ENCODE measurements around the gene PPP2R1A. TPM values are rescaled to one million over a fixed set of nuclear protein-coding genes. Genes with fewer than 3 reads are reported as not detected.
"Not testable (repeated sequence)": the region's sequence is repeated elsewhere in the genome, so short reads cannot be mapped to it uniquely, and the experiment has no call there.

PPP2R1A gene
- polyA plus RNA-seq, 3 donors: 435 to 499 (median 492) TPM

DNA sequence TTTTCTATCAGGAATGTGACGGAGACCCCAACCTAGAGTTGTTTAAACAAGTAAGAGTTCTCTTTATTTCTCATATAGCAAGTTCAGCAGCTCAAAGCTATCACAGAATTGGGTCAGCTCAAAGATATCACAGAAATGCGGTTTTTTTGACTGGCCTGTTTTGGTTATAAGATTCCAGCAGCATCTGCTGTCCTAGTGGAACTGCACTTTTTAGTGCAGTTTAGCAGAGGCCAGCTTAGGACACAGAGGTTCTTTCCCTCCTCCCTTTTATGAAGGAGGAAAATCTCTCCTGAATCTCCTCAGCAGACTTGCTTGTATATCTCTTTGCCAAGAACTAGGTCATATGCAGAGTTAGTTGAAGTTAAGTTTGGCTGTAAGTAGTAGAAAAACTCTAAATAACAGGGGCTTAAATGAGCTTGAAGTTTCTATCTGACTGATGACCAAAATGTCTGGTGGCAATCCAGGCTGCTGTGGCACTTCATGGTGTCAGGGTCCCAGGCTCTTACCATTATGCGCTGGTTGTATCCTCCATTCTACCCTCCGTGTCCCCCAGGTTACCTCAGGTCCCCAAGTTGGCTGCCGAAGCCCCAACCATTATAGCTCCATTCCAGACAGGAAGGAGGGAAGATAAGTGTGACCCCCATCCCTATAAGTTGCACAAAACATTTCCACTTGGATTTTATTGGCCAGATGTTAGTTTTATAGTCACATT lies 6.6 kb downstream of the PPP2R1A start:
- no peak for DNase-seq

DNA sequence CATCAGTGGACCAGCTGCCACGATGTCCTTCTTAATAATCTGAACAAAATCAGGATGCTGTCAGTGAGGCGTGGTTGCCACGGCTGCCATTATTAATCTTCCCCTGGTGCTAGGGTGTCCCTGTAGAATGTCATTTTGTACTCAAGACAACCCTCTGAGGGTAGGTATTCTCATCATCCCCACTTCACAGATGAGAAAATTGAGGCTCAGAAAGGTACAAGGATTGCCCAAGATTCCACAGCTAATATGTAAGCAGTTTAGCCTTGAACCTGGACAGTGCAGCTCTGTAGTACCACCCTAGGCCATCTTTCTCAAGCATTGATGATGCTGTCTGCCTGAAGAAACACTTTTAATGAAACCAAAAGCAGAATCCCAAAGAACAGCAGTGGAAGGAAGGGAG lies 8.1 kb downstream of the PPP2R1A start:
- DNase-seq: no peak

DNA sequence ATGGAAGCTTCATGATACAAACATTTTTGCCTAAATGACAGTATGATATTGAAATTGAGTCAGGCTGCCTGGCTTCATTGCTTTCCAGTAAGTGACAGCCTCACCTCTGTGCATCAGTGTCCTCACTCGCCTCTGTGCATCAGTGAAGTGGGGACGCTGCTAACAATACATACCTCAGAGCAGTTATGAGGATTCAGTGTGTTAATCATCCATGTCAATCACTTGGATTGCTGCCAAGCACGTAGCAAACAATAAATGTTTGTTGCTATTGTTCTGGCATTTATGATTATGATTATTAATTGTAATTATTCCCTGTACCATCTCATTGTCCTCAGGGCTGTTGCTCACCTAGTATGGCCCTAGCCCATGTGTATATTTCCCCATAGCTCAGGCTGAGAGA lies 8.8 kb downstream of the PPP2R1A start:
- no peak for DNase-seq

DNA sequence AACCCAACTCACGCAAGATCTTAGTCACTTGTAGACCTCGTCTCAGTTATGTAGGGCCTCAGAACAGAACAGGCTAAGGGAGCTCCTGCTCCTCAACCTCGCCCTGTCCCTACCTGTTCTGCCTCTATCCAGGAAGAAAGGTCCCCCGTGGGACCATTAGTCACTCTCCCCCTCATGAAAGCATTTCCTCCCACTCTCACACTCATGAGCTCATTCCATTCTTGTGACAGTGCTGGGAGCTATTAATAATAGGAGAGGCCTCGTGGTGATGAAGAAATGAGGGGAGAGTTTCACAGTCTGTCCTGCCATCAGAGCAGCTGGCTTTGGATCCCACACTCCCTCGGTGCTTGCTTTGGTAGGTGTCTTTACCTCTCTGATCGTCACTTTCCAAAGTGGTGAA lies 10.2 kb downstream of the PPP2R1A start:
- no peak for DNase-seq

DNA sequence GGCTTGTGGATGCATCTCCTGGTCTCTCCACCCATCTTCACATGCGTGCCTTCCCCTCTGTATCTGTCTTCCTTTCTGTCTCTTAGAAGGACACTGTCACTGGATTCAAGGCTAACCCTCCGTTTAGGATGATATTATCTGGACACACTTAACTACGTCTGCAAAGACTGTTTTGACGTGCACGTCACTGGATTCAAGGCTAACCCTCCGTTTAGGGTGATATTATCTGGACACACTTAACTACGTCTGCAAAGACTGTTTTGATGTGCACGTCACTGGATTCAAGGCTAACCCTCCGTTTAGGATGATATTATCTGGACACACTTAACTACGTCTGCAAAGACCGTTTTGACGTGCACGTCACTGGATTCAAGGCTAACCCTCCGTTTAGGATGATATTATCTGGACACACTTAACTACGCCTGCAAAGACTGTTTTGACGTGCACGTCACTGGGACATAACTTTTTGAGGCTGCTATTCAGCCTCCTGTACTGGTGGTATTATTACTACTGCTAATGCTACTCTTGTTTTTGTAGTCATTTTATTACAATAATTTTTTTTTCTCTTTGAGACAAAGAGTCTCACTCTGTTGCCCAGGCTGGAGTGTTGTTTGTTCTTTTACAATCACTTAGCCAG lies 11.0 kb downstream of the PPP2R1A start:
- not testable (repeated sequence) for DNase-seq

DNA sequence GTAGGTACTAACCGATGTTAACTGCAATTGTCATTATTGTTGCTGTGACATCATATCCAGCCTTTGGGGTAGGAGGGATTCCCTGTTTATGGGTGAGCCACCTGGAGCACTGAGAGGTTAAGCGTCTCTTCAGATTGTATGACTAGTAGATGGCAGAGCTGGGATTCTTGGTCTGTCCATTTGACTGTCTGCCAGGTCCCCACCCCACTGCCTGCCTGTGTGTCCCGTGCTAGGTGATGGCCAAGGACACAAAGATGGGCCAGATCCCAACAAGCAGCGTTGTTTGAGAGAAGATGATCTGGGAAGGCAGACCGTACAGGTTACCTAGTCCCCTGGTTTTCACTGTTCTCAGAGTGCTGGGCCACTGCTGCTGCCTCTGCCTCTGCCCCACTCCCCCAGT lies 16.6 kb downstream of the PPP2R1A start:
- DNase-seq: no peak

DNA sequence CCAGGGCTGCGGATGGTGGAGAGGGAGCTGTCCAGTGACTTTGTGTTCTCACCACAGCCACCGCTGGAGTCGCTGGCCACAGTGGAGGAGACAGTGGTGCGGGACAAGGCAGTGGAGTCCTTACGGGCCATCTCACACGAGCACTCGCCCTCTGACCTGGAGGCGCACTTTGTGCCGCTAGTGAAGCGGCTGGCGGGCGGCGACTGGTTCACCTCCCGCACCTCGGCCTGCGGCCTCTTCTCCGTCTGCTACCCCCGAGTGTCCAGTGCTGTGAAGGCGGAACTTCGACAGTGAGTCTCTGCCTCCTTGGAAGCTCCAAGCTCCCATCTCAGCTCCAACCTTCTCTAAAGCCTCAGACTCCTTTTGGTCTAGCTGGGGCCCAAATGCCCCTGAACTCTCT lies 21.4 kb downstream of the PPP2R1A start:
- no peak for DNase-seq

DNA sequence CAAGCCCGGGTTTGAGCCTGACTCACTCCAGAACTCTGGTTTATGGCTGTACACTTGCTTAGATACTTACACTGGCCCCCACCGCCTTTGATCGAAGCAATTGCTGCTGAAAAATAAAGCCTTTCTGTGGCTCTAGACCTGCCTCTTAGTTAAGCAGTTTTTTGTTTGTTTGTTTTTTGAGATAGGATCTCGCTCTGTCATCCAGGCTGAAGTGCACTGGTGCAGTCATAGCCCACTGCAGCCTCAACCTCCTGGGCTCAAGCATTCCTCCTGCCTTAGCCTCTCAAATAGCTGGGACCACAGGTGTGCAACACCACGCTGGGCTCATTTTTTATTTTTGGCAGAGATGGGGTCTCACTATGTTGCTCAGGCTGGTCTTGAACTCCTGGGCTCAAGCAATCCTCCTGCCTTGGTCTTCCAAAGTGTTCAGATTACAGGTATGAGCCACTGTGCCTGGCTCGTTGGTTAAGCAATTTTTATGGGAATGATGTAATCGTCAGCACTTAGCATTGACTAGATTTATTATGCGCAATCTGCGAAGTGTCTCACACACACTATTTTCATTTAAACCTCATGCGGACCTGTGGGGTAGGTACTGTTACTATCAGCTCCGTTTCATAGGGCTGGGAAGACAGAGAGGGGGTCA lies 22.2 kb downstream of the PPP2R1A start:
- no peak for DNase-seq

DNA sequence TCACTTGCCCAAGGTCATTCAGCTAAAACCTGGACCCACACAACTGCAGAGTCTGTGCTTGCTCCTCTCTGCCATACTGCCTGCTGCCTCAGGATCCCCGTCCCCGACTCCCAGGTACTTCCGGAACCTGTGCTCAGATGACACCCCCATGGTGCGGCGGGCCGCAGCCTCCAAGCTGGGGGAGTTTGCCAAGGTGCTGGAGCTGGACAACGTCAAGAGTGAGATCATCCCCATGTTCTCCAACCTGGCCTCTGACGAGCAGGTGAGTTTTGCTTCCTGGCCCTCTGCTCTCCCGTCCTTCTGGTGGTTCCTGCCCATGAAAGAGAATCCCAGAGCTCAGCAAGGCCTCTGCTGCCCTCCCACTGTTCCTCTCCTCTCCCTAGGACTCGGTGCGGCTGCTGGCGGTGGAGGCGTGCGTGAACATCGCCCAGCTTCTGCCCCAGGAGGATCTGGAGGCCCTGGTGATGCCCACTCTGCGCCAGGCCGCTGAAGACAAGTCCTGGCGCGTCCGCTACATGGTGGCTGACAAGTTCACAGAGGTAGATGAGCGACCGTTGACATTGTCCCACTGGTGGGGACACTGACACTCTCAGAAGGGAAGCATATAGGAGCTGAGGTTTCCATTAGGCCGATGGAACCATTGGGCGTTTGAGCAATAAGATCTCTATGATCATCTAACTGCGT lies 22.9 kb downstream of the PPP2R1A start:
- DNase-seq: no peak

DNA sequence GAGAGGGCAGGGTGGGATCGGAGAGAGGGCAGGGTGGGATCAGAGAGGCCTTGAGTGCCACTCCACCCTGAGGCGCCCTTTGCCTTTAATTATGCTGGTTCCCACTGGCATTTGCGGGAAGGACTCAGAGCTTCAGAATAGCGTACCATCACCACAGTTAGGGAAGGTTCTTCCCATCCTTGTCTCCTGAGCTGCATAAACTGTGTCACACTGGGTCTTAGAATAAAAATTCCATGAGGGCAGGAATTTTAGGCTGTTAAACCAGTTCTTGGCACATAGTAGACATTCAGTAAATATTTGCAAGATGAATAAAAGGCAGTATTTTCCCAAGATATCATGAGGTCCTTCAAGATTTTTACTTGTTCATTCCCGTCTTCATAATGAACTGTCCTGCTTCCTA lies 24.4 kb downstream of the PPP2R1A start:
- DNase-seq: no peak

DNA sequence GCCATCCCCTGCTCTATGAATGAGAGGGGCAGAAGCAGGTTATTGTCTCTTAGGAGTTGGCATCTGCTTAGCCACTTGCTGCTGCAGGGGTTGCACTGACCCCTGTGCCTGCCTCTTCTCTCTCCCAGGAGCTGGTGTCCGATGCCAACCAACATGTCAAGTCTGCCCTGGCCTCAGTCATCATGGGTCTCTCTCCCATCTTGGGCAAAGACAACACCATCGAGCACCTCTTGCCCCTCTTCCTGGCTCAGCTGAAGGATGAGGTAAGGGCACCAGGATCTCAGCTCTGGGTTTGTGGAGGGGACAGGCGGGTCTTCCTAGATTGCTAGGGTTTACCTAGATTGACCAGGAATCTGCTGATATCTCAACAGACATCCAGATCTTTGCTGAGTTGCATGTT lies 26.5 kb downstream of the PPP2R1A start:
- DNase-seq: no peak

DNA sequence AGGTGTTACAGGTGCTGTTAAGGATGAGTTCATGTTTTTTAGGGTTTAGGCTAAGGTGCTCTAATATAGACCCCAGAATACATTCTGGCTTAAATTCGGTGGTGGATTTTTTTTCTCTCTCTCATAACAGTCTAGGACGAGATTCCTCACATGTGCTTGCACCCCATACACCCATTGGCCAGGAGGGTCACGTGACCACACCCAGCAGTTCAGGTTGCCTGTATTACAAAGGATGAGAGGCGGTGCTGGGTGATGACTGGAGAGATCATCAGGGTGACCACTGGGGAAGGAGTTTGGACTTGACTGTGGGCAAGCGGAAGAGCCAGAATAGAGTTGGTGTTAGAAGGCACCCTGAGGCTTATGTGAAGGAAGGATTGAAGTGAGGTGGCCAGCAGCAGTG lies 27.7 kb downstream of the PPP2R1A start:
- no peak for DNase-seq

DNA sequence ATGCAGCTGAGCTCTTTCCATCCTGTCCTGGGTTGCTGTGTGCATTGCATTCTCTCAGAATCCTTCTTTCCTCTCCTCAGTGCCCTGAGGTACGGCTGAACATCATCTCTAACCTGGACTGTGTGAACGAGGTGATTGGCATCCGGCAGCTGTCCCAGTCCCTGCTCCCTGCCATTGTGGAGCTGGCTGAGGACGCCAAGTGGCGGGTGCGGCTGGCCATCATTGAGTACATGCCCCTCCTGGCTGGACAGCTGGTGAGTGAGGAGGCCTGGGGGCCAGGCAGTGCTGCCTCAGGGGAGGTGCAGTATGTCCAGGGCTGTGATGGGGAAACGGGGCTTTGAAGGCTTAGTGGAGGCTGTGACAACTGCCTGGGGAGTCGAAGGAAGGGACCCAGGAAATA lies 29.8 kb downstream of the PPP2R1A start:
- no peak for DNase-seq

DNA sequence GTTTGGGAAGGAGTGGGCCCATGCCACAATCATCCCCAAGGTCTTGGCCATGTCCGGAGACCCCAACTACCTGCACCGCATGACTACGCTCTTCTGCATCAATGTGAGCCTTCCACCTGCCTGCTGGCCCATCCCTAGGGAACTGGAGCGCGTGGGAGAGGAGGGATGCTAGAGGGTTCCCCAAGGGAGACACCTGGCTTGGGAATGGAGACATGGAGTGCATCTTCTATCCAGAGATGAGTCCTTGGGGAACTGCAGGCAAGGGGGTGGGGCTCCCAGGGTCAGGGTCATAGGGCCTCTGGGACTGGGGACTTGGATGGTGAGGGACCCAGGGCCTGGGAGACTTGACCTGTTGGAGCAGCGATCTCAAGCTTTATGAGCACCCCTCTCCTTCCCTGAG lies 31.2 kb downstream of the PPP2R1A start:
- no peak for DNase-seq

DNA sequence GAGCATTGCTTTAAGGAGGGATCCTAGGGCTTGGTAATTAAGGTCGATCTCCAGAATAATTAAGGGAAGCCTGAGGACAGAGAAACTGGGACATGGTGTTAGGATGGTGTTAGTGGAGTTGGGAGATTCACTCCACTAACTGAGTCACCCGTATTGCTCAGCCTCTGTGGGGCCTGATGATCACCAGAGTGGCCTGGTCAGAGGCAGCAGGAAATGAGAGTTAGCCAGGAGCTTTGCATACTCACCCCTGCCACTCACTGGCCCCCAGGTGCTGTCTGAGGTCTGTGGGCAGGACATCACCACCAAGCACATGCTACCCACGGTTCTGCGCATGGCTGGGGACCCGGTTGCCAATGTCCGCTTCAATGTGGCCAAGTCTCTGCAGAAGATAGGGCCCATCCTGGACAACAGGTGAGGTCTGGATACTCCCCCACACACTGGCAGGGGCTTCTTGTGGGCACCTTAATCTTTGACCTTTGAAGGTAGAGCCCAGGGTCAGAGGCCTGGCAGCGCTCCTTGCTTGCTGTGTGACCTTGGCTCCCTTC lies 32.1 kb downstream of the PPP2R1A start:
- DNase-seq: no peak

DNA sequence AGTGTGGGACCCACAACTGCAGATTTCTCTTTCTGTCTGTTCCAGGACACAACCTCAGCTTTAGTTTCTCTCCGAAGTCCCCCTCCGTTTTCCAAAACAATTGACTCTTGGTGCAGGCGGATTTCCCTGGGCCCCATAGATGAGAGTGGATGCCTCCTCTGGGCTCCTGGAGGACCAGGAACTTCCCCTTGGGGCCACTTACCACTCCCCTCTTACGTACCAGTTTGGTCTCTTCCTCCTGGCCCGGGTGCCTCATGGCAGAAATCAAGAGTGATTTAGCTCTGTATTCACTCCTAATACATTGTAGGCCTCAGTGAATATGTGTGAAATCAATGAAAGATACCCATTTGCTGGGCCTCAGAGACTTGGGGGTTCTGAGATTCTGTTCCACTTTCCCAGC lies 34.4 kb downstream of the PPP2R1A start:
- DNase-seq: no peak

DNA sequence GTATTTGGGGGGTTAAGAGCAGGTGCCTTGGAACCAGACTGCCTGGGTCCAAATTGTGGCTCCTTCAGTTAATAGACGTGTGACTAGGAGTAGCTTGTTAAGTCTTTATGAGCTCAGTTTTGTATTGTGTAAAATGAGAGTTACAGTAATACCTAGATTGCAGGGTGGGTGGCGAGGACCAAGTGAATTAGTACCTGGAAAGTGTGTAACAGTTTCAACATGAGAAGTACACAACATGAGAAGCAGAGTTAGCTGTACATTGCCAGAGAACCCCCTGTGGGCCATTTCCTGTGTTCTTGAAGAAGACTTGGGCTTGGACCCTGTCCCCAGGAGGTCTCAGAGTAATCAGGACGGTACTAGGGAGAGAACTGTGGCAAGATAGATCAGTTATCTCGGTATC lies 36.8 kb downstream of the PPP2R1A start:
- no peak for DNase-seq

DNA sequence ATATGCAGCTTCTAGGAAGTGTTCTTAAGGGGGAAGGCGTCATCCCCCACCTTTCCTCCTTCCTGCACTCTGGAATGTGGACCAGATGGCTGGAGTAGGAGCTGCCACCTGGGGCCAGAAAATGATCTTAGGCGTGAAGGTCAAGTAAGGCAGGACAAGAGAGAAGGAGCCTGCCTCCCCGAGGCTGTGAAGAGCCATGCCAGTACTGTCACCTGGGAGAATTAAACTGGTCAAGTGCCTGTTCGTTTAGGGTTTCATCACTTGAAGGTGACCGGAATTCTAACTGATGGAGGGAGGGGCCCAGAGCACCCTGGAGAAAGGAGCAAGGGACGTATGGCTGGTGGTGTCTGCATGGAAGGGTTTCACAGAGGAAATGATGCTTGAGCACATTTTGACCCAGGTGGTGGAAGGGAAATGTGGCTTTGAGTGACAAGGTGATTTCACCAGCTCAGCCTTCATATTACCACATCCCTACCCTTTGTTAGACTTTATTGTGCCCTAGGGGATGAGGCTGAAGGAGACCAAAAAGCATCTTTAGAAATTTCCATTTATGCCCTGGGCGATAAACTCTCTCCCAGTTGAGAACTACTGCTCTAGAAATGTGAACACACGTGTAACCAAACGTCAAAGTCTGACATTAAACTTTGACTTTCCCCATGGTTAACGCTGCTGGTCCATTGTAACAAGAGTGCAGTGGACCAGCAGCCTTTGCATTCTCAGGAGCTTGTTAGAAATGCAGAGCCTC lies 37.5 kb downstream of the PPP2R1A start:
- no peak for DNase-seq

DNA sequence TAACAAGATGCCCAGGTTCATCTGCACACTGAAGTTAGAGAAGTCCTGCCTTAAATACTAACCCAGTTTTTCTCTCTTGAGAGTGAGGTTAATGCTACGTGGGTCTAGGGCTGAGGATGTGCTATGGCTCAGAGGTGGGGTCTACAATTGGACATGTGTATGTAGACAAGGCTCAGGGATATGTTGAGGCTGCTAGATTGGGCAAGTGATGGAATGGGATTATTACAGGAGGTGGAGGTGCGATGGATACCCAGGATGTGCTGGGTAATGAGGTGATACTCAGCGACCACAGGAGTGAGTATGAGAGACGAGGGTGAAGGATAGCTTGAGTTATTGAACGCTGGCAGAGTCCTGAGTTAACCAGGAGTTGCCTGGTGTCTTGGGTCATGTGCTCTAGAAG lies 38.1 kb downstream of the PPP2R1A start:
- DNase-seq: no peak

DNA sequence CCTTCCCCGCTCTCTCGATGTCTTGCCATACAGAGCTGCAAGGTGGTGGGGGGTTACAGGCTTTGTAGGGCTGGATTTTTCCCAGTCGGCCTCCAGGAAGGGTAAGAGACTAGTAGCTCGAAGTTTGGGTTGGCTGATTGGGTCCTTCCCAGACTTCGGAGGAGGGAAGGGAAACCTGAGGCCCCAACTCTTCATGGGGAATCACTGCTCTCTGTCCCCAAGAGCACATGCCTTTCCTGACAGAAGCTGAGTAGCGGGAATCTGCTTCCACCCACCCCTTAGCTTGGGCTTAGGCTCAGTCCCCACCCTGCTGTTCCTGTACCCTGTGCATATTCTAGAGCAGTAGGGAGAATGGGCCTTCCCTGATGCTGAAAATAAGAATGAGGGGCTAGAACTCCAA lies 39.7 kb downstream of the PPP2R1A start:
- DNase-seq: no peak

DNA sequence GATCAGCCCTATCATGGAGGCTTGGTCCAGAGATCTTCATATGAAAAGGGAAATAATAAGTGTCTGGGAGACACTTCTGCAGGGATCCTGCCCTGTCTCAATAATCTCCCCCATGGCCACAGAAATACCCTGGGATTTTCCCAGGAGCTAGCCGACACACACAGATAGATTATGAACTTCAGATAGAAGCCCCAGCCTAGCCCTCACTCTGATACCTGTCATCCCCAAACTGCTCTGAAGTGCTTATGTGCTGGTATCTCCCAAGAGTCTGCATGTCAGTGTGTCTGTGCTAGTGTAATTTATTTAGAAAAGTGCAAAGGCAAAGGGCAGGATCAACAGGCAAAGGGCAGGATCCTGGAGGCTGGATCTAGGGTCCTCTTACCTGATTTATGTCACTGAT lies 40.8 kb downstream of the PPP2R1A start:
- DNase-seq: no peak

Data from renal pelvis (tissue), 4 donors.